Measurements from ENCODE around the gene KIF1B. TPM values are rescaled to one million over a fixed set of nuclear protein-coding genes. Genes with fewer than 3 reads are reported as not detected.

The KIF1B gene
- total and polyA plus RNA-seq, 8 donors, result 4.0 to 82.2 (median 26.3) TPM

DNA sequence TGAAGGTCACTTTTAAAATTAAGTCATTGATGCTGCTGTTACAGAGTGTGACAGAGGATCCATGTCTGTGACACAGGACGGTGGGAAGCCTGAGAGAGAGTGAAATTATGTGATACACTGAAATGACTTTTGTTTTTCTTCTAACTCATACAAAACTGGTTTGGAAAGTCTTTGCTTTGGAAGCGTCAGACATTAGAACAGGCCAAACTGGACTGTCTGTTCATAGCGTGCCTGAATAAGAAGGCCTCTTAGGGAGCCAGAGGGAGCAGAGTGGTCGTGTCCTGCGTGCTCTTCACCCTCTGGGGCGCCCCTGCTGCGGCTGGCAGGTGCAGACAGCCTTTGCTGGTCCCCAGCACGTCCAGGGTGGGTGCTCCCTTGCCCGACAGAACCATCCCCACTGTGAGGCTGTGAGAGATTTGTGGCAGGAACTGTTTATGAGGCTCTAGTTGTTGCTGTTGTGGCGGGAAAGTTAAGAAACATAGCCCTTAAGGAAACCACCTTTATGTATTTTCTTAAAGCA lies 168.8 kb downstream of the KIF1B start:
- 85 to 94% (median 92%) methylated on average over 10 of the region's 10 CpGs for WGBS, 5 donors
- peaks cover 21 to 59% (median 46%) of the 10 kb centered on the region in 4 donors for H3K36me3 ChIP-seq
- no peak overlapping the region for H3K4me3 ChIP-seq
- H3K27ac ChIP-seq, result peak overlapping the region in 1 of 5 donors; percentile 11
- H3K27me3 ChIP-seq, result no peaks in the 10 kb centered on the region
- intact Hi-C loops (cut with DNase I; ENCODE audit: low total_unique reads), result loop anchor here (5.0 kb wide), 1 partner anchor 48 kb away; no protein-coding TSS in a partner anchor
- no peak for DNase-seq
- no peaks in the 10 kb centered on the region for H3K9me3 ChIP-seq
- TF ChIP-seq EP300 (IDR thresholded peaks at IDR 0.05) (no peak), CTCF (IDR thresholded peaks at IDR 0.05) (no peak), POLR2AphosphoS5 (IDR thresholded peaks at IDR 0.05) (no peak), POLR2A (IDR thresholded peaks at IDR 0.05) (no peak)
- H3K4me1 ChIP-seq, result peaks cover 0 to 16% (median 2%) of the 10 kb centered on the region in 4 donors

GRCh38 chr1:10379676-10380075 lies 169.3 kb downstream of the KIF1B start:
- H3K27ac ChIP-seq, result no peak overlapping the region
- no peak for DNase-seq
- H3K4me1 ChIP-seq, result peaks cover 0 to 16% (median 2%) of the 10 kb centered on the region in 4 donors
- no peak for TF ChIP-seq POLR2AphosphoS5 (IDR thresholded peaks at IDR 0.05)
- no peak for TF ChIP-seq EP300 (IDR thresholded peaks at IDR 0.05)
- no peak for TF ChIP-seq POLR2A (IDR thresholded peaks at IDR 0.05)
- no peak for TF ChIP-seq CTCF (IDR thresholded peaks at IDR 0.05)
- no peak overlapping the region for H3K4me3 ChIP-seq
- WGBS, 5 donors, result 93 to 97% (median 95%) methylated on average over 6 of the region's 6 CpGs
- no peaks in the 10 kb centered on the region for H3K9me3 ChIP-seq
- H3K27me3 ChIP-seq, result no peaks in the 10 kb centered on the region
- intact Hi-C loops (cut with DNase I; ENCODE audit: low total_unique reads), result loop anchor here (5.0 kb wide), 1 partner anchor 48 kb away; no protein-coding TSS in a partner anchor
- peaks cover 16 to 53% (median 41%) of the 10 kb centered on the region in 4 donors for H3K36me3 ChIP-seq

DNA sequence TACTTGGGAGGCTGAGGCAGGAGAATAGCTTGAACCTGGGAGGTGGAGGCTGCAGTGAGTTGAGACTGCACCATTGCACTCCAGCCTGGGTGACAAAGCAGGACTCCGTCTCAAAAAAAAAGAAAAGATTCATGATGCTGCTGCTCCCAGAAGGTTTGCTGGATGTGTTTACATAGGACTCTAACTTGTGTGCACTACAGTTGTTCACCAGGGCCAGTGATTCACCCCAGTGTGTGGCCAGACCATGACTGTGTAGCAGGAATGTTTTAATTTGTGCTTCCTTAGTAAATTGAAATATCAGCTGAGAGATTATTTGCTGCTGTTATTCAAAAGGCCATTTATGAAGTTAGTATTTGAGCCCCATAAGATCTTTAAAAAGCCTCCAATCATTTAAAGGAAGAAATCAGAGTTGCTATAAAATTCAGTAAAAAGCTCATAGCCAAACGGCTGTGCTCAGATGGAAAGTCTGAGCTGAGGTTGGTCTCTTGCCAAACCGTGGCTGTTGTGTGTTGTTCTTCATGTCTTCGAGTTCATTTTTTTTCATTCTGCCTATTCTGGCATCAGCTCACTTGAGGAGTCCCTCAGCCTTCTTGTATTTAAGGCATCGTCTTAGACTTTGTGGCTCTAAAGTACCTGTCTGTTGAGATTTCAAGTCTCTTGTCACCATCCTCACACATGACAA lies 170.4 kb downstream of the KIF1B start:
- Histone ChIP-seq H3K4me1 (peaks cover 0 to 16% (median 2%) of the 10 kb centered on the region in 4 donors), H3K36me3 (peaks cover 13 to 48% (median 30%) of the 10 kb centered on the region in 4 donors), H3K27ac (peak overlapping the region in 4 of 5 donors; percentile 13 to 66 (median 24)), H3K4me3 (no peak overlapping the region), H3K27me3 (no peaks in the 10 kb centered on the region), H3K9me3 (no peaks in the 10 kb centered on the region)
- intact Hi-C loops (cut with DNase I; ENCODE audit: low total_unique reads), result no loop called here
- TF ChIP-seq EP300 (IDR thresholded peaks at IDR 0.05) (no peak), CTCF (IDR thresholded peaks at IDR 0.05) (no peak), POLR2AphosphoS5 (IDR thresholded peaks at IDR 0.05) (peak in 1 of 3 donors; percentile 55)
- DNase-seq, result peak in 1 of 2 donors; percentile 41
- WGBS, 5 donors, result 50 to 60% (median 55%) methylated on average over 5 of the region's 5 CpGs

- peaks cover 4 to 25% (median 11%) of the 10 kb centered on the region in 4 donors for H3K36me3 ChIP-seq
- 84 to 99% (median 89%) methylated on average over 4 of the region's 4 CpGs for WGBS, 5 donors
- no peak overlapping the region for H3K27ac ChIP-seq
- no peaks in the 10 kb centered on the region for H3K9me3 ChIP-seq
- no peak overlapping the region for H3K4me3 ChIP-seq
- peaks cover 13 to 28% (median 15%) of the 10 kb centered on the region in 4 donors for H3K4me1 ChIP-seq
- intact Hi-C loops (cut with DNase I; ENCODE audit: low total_unique reads), result no loop called here
- DNase-seq, result no peak
- no peaks in the 10 kb centered on the region for H3K27me3 ChIP-seq
- TF ChIP-seq CTCF (IDR thresholded peaks at IDR 0.05) (no peak), EP300 (IDR thresholded peaks at IDR 0.05) (no peak), POLR2A (IDR thresholded peaks at IDR 0.05) (no peak), POLR2AphosphoS5 (IDR thresholded peaks at IDR 0.05) (no peak)
Measured at GRCh38 chr1:10383630-10384029, 173.3 kb downstream of the KIF1B start.
